ENCODE results near the gene SLC22A4. TPM values are rescaled to one million over a fixed set of nuclear protein-coding genes. Genes with fewer than 3 reads are reported as not detected.
A peak's percentile ranks its signal among the peaks of the same experiment; 100 is the strongest.

SLC22A4 gene
- total RNA-seq, 1 experiment from 2014 or later: 1.5 TPM

GRCh38 chr5:132298298-132299212 is 4.4 kb downstream of the SLC22A4 start:
- H3K9me3 ChIP-seq (ENCODE audit: control insufficient read depth, insufficient read depth, low read depth, low read length): no peaks in the 10 kb centered on the region
- H3K4me3 ChIP-seq (ENCODE audit: low read depth in 2 of 2, low read length in 2 of 2): no peak overlapping the region
- no peak for ATAC-seq
- ChIA-PET POLR2A (no interaction called here), CTCF (no interaction called here)
- H3K27me3 ChIP-seq (ENCODE audit: control insufficient read depth, insufficient read depth, low read length): no peaks in the 10 kb centered on the region
- TF ChIP-seq REST (IDR thresholded peaks at IDR 0.05; ENCODE audit: insufficient read depth in 1 of 2, low read depth in 2 of 2, low read length in 1 of 2) (no peak), SIN3A (IDR thresholded peaks at IDR 0.05; ENCODE audit: borderline replicate concordance, insufficient read depth, low read depth, low read length) (no peak), TCF7L2 (IDR thresholded peaks at IDR 0.05; ENCODE audit: low read depth, low read length) (no peak), CTCF (IDR thresholded peaks at IDR 0.05) (no peak), POLR2AphosphoS5 (IDR thresholded peaks at IDR 0.05; ENCODE audit: low read depth, low read length) (no peak)
- H3K4me1 ChIP-seq (ENCODE audit: control insufficient read depth, insufficient read depth, low read length): peaks cover 12% of the 10 kb centered on the region
- no peak overlapping the region for H3K27ac ChIP-seq (ENCODE audit: low read length)
- intact Hi-C loops (cut with micrococcal nuclease; ENCODE audit: unreplicated experiment) (no loop called here), in situ Hi-C loops (cut with HindIII; ENCODE audit: low pct_unique_long_range_greater_than_20kb, low sequenced_read_pairs) (no loop called here)
- no peak for DNase-seq (ENCODE audit: low read depth, low spot score)
- BruUV-seq (replicated peaks): TSS peak; percentile 40
- H3K36me3 ChIP-seq (ENCODE audit: control insufficient read depth, insufficient read depth, low read length): no peaks in the 10 kb centered on the region

- Histone ChIP-seq H3K4me1 (ENCODE audit: control insufficient read depth, insufficient read depth, low read length) (peaks cover 11% of the 10 kb centered on the region), H3K27me3 (ENCODE audit: control insufficient read depth, insufficient read depth, low read length) (no peaks in the 10 kb centered on the region), H3K4me3 (ENCODE audit: low read depth in 2 of 2, low read length in 2 of 2) (no peak overlapping the region), H3K9me3 (ENCODE audit: control insufficient read depth, insufficient read depth, low read depth, low read length) (no peaks in the 10 kb centered on the region), H3K27ac (ENCODE audit: low read length) (no peak overlapping the region), H3K36me3 (ENCODE audit: control insufficient read depth, insufficient read depth, low read length) (no peaks in the 10 kb centered on the region)
- ATAC-seq (no peak), DNase-seq (ENCODE audit: low read depth, low spot score) (no peak)
- in situ Hi-C loops (cut with HindIII; ENCODE audit: low pct_unique_long_range_greater_than_20kb, low sequenced_read_pairs) (no loop called here), intact Hi-C loops (cut with micrococcal nuclease; ENCODE audit: unreplicated experiment) (no loop called here)
- ChIA-PET CTCF (no interaction called here), POLR2A (no interaction called here)
- TF ChIP-seq SIN3A (IDR thresholded peaks at IDR 0.05; ENCODE audit: borderline replicate concordance, insufficient read depth, low read depth, low read length): no peak
- TF ChIP-seq POLR2AphosphoS5 (IDR thresholded peaks at IDR 0.05; ENCODE audit: low read depth, low read length): no peak
- TF ChIP-seq REST (IDR thresholded peaks at IDR 0.05; ENCODE audit: insufficient read depth in 1 of 2, low read depth in 2 of 2, low read length in 1 of 2): no peak
- no peak for TF ChIP-seq CTCF (IDR thresholded peaks at IDR 0.05)
- no peak for TF ChIP-seq TCF7L2 (IDR thresholded peaks at IDR 0.05; ENCODE audit: low read depth, low read length)
- BruUV-seq (replicated peaks): no TSS peak
Measured at GRCh38 chr5:132299917-132300316, 5.7 kb downstream of the SLC22A4 start.

All from Panc1 (cell line).